ENCODE data around the gene SRGAP1. TPM values are rescaled to one million over a fixed set of nuclear protein-coding genes. Genes with fewer than 3 reads are reported as not detected.

SRGAP1 gene
- total and polyA plus RNA-seq, 2 of the 4 experiments (the other 2 are of a cell fraction) = 10.0 to 10.2 TPM

GRCh38 chr12:63805704-63806672, 38.5 kb upstream of the SRGAP1 start:
- Histone ChIP-seq H2BK120ac (ENCODE audit: low read depth, low read length) (no peak overlapping the region), H3K4me1 (ENCODE audit: control insufficient read depth, insufficient read depth, low read length) (peaks cover 2% of the 10 kb centered on the region; the same call in 1 of the 2 replicates), H3K9me1 (ENCODE audit: insufficient read depth, low read length) (peaks cover 3% of the 10 kb centered on the region; the same call in 1 of the 2 replicates), H2AK9ac (replicated peaks; ENCODE audit: low read depth, low read length, poor library complexity) (no peak overlapping the region), H2BK15ac (ENCODE audit: low read depth, low read length) (no peak overlapping the region), H3K36me3 (ENCODE audit: control insufficient read depth, insufficient read depth, low read length) (peaks cover 4% of the 10 kb centered on the region; the same call in 1 of the 2 replicates), H3K4ac (ENCODE audit: low read depth, low read length) (no peak overlapping the region), H3K18ac (ENCODE audit: low read depth, low read length) (no peak overlapping the region), H3K14ac (replicated peaks; ENCODE audit: low read depth, low read length) (no peak overlapping the region), H3K79me1 (ENCODE audit: low read depth in 1 of 2, low read length in 2 of 2) (no peaks in the 10 kb centered on the region), H3K4me3 (ENCODE audit: insufficient read depth, low read depth, low read length) (no peak overlapping the region), H4K8ac (ENCODE audit: low read depth in 2 of 2, low read length in 2 of 2) (no peak overlapping the region), H3K4me2 (ENCODE audit: low read depth, low read length) (no peak overlapping the region), H3K9me3 (ENCODE audit: control insufficient read depth, insufficient read depth, low read length) (no peaks in the 10 kb centered on the region), H2BK5ac (ENCODE audit: low read depth, low read length, poor library complexity, severe bottlenecking) (no peak overlapping the region), H4K20me1 (ENCODE audit: insufficient read depth, low read length) (no peaks in the 10 kb centered on the region), H2BK20ac (ENCODE audit: low read depth, low read length) (no peak overlapping the region), H3K56ac (ENCODE audit: extremely low read depth, insufficient read depth, low read length) (no peak overlapping the region), H2AFZ (replicated peaks; ENCODE audit: low read length, poor library complexity) (no peak overlapping the region), H3K27ac (ENCODE audit: insufficient read depth, low read length) (no peak overlapping the region), H4K91ac (ENCODE audit: insufficient read depth, low read depth, low read length) (no peak overlapping the region), H2AK5ac (ENCODE audit: low read depth, low read length) (no peak overlapping the region), H3K23ac (ENCODE audit: low read depth, low read length) (no peak overlapping the region), H3K9ac (ENCODE audit: low read depth, low read length) (no peak overlapping the region), H3K27me3 (ENCODE audit: control insufficient read depth, insufficient read depth, low read length) (no peaks in the 10 kb centered on the region), H4K5ac (ENCODE audit: low read depth, low read length) (no peak overlapping the region)
- in situ Hi-C loops (cut with MboI; ENCODE audit: low sequenced_read_pairs) = no loop called here
- intact Hi-C loops (cut with micrococcal nuclease) = no loop called here
- POLR2A ChIA-PET (ENCODE audit: unreplicated experiment) = no interaction called here
- WGBS, 2 experiments (ENCODE audit: extremely low coverage in 2 of 2, insufficient read length in 1 of 2) = 100% methylated on average over 1 of the region's 3 CpGs; no CpG with 5 or more reads in 1 of the 2 experiments
- ATAC-seq (ENCODE audit: low read depth) (no peak; the same call in none of the 2 replicates), DNase-seq (no peak)
- no TSS peak for BruUV-seq (replicated peaks)
- CTCF ChIA-PET = no interaction called here
- dilution Hi-C loops (cut with HindIII; ENCODE audit: low sequenced_read_pairs, unreplicated experiment) = no loop called here
- TF ChIP-seq RCOR1 (IDR thresholded peaks at IDR 0.05; ENCODE audit: insufficient replicate concordance, low read length) = no peak
- no peak for TF ChIP-seq NFE2L2 (IDR thresholded peaks at IDR 0.05; ENCODE audit: low read depth, low read length)
- TF ChIP-seq CEBPB (IDR thresholded peaks at IDR 0.05; ENCODE audit: low read depth, low read length) = no peak
- TF ChIP-seq CTCF (conservative IDR thresholded peaks at IDR 0.05; ENCODE audit: low read depth, low read length) = no peak
- no peak for TF ChIP-seq MAZ (IDR thresholded peaks at IDR 0.05; ENCODE audit: borderline replicate concordance, low read depth, low read length)
- no peak for TF ChIP-seq MAFK (IDR thresholded peaks at IDR 0.05; ENCODE audit: low read depth, low read length)
- no peak for TF ChIP-seq ELK1 (IDR thresholded peaks at IDR 0.05; ENCODE audit: borderline replicate concordance, low read depth, low read length)
- TF ChIP-seq SMC3 (IDR thresholded peaks at IDR 0.05; ENCODE audit: low read depth, low read length) = no peak
- TF ChIP-seq MXI1 (IDR thresholded peaks at IDR 0.05; ENCODE audit: borderline replicate concordance, low read depth, low read length) = no peak
- TF ChIP-seq FOS (IDR thresholded peaks at IDR 0.05; ENCODE audit: low read depth, low read length) = no peak
- no peak for TF ChIP-seq BHLHE40 (IDR thresholded peaks at IDR 0.05; ENCODE audit: low read depth, low read length)
- no peak for TF ChIP-seq RFX5 (IDR thresholded peaks at IDR 0.05; ENCODE audit: low read depth, low read length)
- no peak for TF ChIP-seq POLR2A (IDR thresholded peaks at IDR 0.05; ENCODE audit: low read depth, low read length)
- TF ChIP-seq CHD1 (IDR thresholded peaks at IDR 0.05; ENCODE audit: low read depth, low read length) = no peak
